Heart right ventricle (tissue), 16 donors: Measurements from ENCODE around the gene CFAP47. TPM values are rescaled to one million over a fixed set of nuclear protein-coding genes. Genes with fewer than 3 reads are reported as not detected.

Experiments used
- ATAC-seq, 8 donors: fragments of 200-7000 bp; cut with Tn5 transposase; one replicate each; pipeline ENCODE4 v1.9.1; 2020; ENCODE audit warnings: mild to moderate bottlenecking in 8 of 8, moderate library complexity in 8 of 8, moderate number of reproducible peaks in 1 of 8
- DNase-seq, 2 donors: peaks; one replicate each; pipeline ENCODE4 v3.0.0-alpha.2; 2020
- H3K27ac ChIP-seq, 10 donors: fragments of 200-600 bp; sonication (generic) in 2 of 10; one replicate each; pipeline versions ENCODE4 v1.5.0 to v1.8.0; 2020 to 2022; ENCODE audit warnings: mild to moderate bottlenecking in 3 of 10
- H3K27me3 ChIP-seq, 7 donors: fragments of 200-600 bp; one replicate each; pipeline ENCODE4 v1.8.0; 2021 to 2022; ENCODE audit warnings: mild to moderate bottlenecking in 2 of 7
- H3K36me3 ChIP-seq, 9 donors: fragments of 200-600 bp; sonication (generic) in 1 of 9; one replicate each; pipeline versions ENCODE4 v1.5.0 to v1.8.0; 2020 to 2022; ENCODE audit warnings: mild to moderate bottlenecking in 2 of 9
- H3K4me1 ChIP-seq, 9 donors: fragments of 200-600 bp; sonication (generic) in 1 of 9; one replicate each; pipeline versions ENCODE4 v1.5.0 to v1.8.0; 2020 to 2022; ENCODE audit warnings: mild to moderate bottlenecking in 4 of 9
- H3K4me3 ChIP-seq, 10 donors: fragments of 200-600 bp; sonication (generic) in 2 of 10; one replicate each; pipeline versions ENCODE4 v1.5.0 to v1.8.0; 2020 to 2022; ENCODE audit warnings: mild to moderate bottlenecking in 7 of 10, moderate library complexity in 2 of 10
- H3K9me3 ChIP-seq, 11 donors: fragments of 200-600 bp in 10 of 11; sonication (generic) in 2 of 11; one replicate each; pipeline versions ENCODE4 v1.5.0 to v1.8.0; 2013 to 2022; ENCODE audit warnings: mild to moderate bottlenecking in 2 of 11, control low read depth in 1 of 11, moderate library complexity in 1 of 11
- CTCF ChIP-seq, 9 donors: fragments of 200-600 bp; sonication (generic) in 2 of 9; IDR thresholded peaks; one replicate each; pipeline versions ENCODE4 v1.5.0 to v1.8.0; 2021 to 2022; ENCODE audit warnings: antibody characterized with exemption in 9 of 9, mild to moderate bottlenecking in 5 of 9, moderate library complexity in 1 of 9
- WGBS, 2 donors: extraction: QIAGEN DNeasy Blood & Tissue Kit; methylation state at CpG; one replicate each; pipeline ENCODE4 v1.1.7; 2013; ENCODE audit warnings: inconsistent platforms in 1 of 2; 5-methylcytosine and 5-hydroxymethylcytosine counted together
- intact Hi-C, 10 donors: fragments of 100-400 bp; cut with DNase I; formaldehyde crosslinking; loops; one replicate each; pipeline versions ENCODE4 v1.11.1 to v1.14.2; 2022
- polyA plus RNA-seq, 2 donors: library from polyadenylated mRNA; stranded (reverse); fragments of 200-250 nt; gene quantifications; one replicate each; pipeline ENCODE4 v1.2.3, GENCODE V29; 2013
- total RNA-seq, 10 donors: library from RNA; stranded (reverse); fragmentation: NEBNext Ultra II Directional in 3 of 10; extraction: Animal tissue kit (Norgen Biotek cat#: 25700) in 3 of 10; gene quantifications; one replicate each; pipeline versions ENCODE4 v1.2.1 to v1.2.4, GENCODE V29; 2021 to 2023
- donor health status: Arrhythmogenic right ventricular cardiomyopathy.
- donor health status: ischemic (EF 13 %, LVEDD 7.1; RV severe dilation, severe dysfunction).
- donor health status: healthy with polysubstance abuse.
- donor health status: DM: no; HTN: yes; CAD: no.
- donor health status: DM: no; HTN: no; CAD: no.
- donor health status: ischemic (EF 25% LVEDD 6.9; RV normal size, moderate dysfunction).
- donor health status: ischemic (EF 25% LVEDD 5.7; RV mildly dilated, moderate dysfunction).
- donor health status: healthy.
- donor health status: DM: yes; HTN: yes; CAD: no.
- donor health status: Ischemic cardiomyopathy.
- donor health status: ischemic (EF 35%, LVEDD 5.7; RV mildly dilated, moderate dysfunction).
- donor health status: nonischemic (EF 11% LVEDD 7.7; RV severe dilation, severe dysfunction).
- donor health status: DM: yes; HTN: yes; CAD: no.
- donor health status: PGD.
- donor health status: ischemic (EF 29% LVEDD 5.4; RV normal size, mild dysfunction).
- donor health status: nonischemic (EF 23%, LVEDD 6.1; RV moderate dilation, normal function).

Gene CFAP47
- total and polyA plus RNA-seq, 12 donors, result 0.05 to 0.07 TPM; not detected in 10

- no peak for ATAC-seq
Measured at GRCh38 chrX:36344301-36344700, 424.8 kb downstream of the CFAP47 start.

GRCh38 chrX:36348509-36348908 is 429.0 kb downstream of the CFAP47 start:
- ATAC-seq (no peak), DNase-seq (no peak)
- Histone ChIP-seq H3K4me1 (no peaks in the 10 kb centered on the region), H3K4me3 (no peak overlapping the region), H3K27ac (no peak overlapping the region), H3K36me3 (no peaks in the 10 kb centered on the region), H3K27me3 (no peaks in the 10 kb centered on the region), H3K9me3 (peaks cover 0 to under 1% (median 0%) of the 10 kb centered on the region in 11 donors)
- intact Hi-C loops, result no loop called here
- 86 to 88% methylated on average over 1 of the region's 1 CpG for WGBS, 2 donors
- no peak for TF ChIP-seq CTCF (IDR thresholded peaks at IDR 0.05)

More at GRCh38 chrX:36344301-36344700, 424.8 kb downstream of the CFAP47 start:
- DNase-seq, result no peak
- H3K4me1 ChIP-seq, result no peaks in the 10 kb centered on the region
- TF ChIP-seq CTCF (IDR thresholded peaks at IDR 0.05), result no peak
- no peak overlapping the region for H3K27ac ChIP-seq
- WGBS, 2 donors, result 59 to 65% methylated on average over 1 of the region's 1 CpG
- intact Hi-C loops, result no loop called here
- no peaks in the 10 kb centered on the region for H3K36me3 ChIP-seq
- H3K9me3 ChIP-seq, result peaks cover 0 to 11% (median 0%) of the 10 kb centered on the region in 11 donors
- H3K27me3 ChIP-seq, result no peaks in the 10 kb centered on the region
- H3K4me3 ChIP-seq, result no peak overlapping the region

- TF ChIP-seq CTCF (IDR thresholded peaks at IDR 0.05), result no peak
- no peak overlapping the region for H3K4me3 ChIP-seq
- H3K36me3 ChIP-seq, result no peaks in the 10 kb centered on the region
- WGBS, 2 donors, result 41% methylated on average over 1 of the region's 1 CpG
- DNase-seq (no peak), ATAC-seq (no peak)
- no peaks in the 10 kb centered on the region for H3K27me3 ChIP-seq
- H3K27ac ChIP-seq, result no peak overlapping the region
- intact Hi-C loops, result no loop called here
- H3K9me3 ChIP-seq, result peaks cover 0 to 36% (median 5%) of the 10 kb centered on the region in 11 donors
- H3K4me1 ChIP-seq, result no peaks in the 10 kb centered on the region
Measured at GRCh38 chrX:36357855-36358254, 438.3 kb downstream of the CFAP47 start.

GRCh38 chrX:36364262-36364661 is 444.7 kb downstream of the CFAP47 start:
- no peak for DNase-seq
- Histone ChIP-seq H3K9me3 (peaks cover 0 to 32% (median 5%) of the 10 kb centered on the region in 11 donors), H3K4me3 (no peak overlapping the region), H3K4me1 (no peaks in the 10 kb centered on the region), H3K27ac (no peak overlapping the region), H3K27me3 (no peaks in the 10 kb centered on the region), H3K36me3 (no peaks in the 10 kb centered on the region)
- no peak for TF ChIP-seq CTCF (IDR thresholded peaks at IDR 0.05)
- intact Hi-C loops, result no loop called here
- ATAC-seq, result no peak
- WGBS, 2 donors, result 49 to 52% methylated on average over 1 of the region's 1 CpG
